ENCODE results near the gene GLTP.

DNA sequence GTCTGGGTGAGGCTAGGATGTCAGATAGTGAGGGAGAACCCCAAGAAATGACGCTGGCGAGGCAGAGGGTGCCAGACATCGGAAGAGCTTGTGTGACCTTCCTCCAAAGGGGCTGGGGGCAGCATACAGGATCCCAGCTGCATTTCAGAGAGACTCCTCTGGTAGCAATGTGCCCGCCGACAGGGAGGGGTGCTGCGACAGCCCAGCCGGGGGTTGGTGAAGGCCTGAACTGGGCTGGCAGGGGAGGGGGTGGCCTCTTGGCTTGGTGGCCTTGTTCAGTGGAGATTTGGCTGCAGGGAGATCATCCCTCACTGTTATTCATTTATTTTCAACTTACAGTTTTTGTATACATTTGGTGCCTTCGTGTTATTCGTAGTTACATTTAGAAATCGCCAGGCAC, 25.0 kb upstream of the GLTP start:
- TF ChIP-seq ZNF281 (CRISPR knock-in tag; IDR thresholded peaks at IDR 0.05): no peak
- TF ChIP-seq, protein P1, sequence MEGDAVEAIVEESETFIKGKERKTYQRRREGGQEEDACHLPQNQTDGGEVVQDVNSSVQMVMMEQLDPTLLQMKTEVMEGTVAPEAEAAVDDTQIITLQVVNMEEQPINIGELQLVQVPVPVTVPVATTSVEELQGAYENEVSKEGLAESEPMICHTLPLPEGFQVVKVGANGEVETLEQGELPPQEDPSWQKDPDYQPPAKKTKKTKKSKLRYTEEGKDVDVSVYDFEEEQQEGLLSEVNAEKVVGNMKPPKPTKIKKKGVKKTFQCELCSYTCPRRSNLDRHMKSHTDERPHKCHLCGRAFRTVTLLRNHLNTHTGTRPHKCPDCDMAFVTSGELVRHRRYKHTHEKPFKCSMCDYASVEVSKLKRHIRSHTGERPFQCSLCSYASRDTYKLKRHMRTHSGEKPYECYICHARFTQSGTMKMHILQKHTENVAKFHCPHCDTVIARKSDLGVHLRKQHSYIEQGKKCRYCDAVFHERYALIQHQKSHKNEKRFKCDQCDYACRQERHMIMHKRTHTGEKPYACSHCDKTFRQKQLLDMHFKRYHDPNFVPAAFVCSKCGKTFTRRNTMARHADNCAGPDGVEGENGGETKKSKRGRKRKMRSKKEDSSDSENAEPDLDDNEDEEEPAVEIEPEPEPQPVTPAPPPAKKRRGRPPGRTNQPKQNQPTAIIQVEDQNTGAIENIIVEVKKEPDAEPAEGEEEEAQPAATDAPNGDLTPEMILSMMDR (IDR thresholded peaks at IDR 0.05): no peak
- TF ChIP-seq USF1 (CRISPR knock-in tag; IDR thresholded peaks at IDR 0.05): no peak
- TF ChIP-seq ZNF138 (CRISPR knock-in tag; conservative IDR thresholded peaks at IDR 0.05): no peak
- TF ChIP-seq ZNF512 (CRISPR knock-in tag; IDR thresholded peaks at IDR 0.05; ENCODE audit: borderline replicate concordance): no peak
- TF ChIP-seq HMGA2 (CRISPR knock-in tag; IDR thresholded peaks at IDR 0.05): no peak
- TF ChIP-seq, protein P2, sequence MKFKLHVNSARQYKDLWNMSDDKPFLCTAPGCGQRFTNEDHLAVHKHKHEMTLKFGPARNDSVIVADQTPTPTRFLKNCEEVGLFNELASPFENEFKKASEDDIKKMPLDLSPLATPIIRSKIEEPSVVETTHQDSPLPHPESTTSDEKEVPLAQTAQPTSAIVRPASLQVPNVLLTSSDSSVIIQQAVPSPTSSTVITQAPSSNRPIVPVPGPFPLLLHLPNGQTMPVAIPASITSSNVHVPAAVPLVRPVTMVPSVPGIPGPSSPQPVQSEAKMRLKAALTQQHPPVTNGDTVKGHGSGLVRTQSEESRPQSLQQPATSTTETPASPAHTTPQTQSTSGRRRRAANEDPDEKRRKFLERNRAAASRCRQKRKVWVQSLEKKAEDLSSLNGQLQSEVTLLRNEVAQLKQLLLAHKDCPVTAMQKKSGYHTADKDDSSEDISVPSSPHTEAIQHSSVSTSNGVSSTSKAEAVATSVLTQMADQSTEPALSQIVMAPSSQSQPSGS (CRISPR knock-in tag; IDR thresholded peaks at IDR 0.05; ENCODE audit: borderline replicate concordance, low read depth): no peak
- TF ChIP-seq, protein P3, sequence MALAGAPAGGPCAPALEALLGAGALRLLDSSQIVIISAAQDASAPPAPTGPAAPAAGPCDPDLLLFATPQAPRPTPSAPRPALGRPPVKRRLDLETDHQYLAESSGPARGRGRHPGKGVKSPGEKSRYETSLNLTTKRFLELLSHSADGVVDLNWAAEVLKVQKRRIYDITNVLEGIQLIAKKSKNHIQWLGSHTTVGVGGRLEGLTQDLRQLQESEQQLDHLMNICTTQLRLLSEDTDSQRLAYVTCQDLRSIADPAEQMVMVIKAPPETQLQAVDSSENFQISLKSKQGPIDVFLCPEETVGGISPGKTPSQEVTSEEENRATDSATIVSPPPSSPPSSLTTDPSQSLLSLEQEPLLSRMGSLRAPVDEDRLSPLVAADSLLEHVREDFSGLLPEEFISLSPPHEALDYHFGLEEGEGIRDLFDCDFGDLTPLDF (CRISPR knock-in tag; IDR thresholded peaks at IDR 0.05): no peak

All from WTC11 (cell line).